Panc1 (cell line): Measurements from ENCODE around the gene PRKCB.

ENCODE experiments used
- SIN3A ChIP-seq: IDR thresholded peaks from 2 replicates; pipeline ENCODE4 v1.6.1; 2012; ENCODE audit warnings: low read depth, mild to moderate bottlenecking, low read length, moderate library complexity, borderline replicate concordance; ENCODE audit not compliant: insufficient read depth
- TF ChIP-seq, protein P1 (sequence below): fragments of 450-650 bp; IDR thresholded peaks from 2 replicates; pipeline ENCODE4 v1.5.1; 2017; ENCODE audit warnings: mild to moderate bottlenecking
- TF ChIP-seq, protein P2 (sequence below), 2 experiments: IDR thresholded peaks; 2 replicates each; pipeline ENCODE4 v1.6.1; 2011 to 2012; ENCODE audit warnings: low read depth in 2 of 2, control low read depth in 1 of 2, low read length in 1 of 2, mild to moderate bottlenecking in 1 of 2, moderate library complexity in 1 of 2; ENCODE audit not compliant: insufficient read depth in 1 of 2

DNA sequence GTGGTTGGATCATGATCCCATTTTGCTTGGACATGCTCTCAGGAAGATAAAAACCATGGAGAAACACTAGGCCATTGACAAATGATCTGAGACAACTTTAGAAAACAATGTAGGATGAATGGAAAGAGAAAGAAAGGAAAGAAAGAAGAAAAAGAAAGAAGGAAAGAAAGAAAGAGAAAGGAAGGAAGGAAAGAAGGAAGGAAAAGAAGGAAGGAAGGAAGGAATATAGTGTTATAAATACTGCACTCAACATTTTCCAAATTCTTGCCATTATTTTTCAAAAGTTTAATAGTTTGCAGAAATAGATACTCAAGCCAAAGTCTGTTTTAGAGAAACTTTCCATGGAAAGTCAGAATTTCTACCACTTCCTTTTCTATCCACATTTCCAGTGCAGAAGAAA lies 381.2 kb downstream of the PRKCB start:
- TF ChIP-seq, protein P1, sequence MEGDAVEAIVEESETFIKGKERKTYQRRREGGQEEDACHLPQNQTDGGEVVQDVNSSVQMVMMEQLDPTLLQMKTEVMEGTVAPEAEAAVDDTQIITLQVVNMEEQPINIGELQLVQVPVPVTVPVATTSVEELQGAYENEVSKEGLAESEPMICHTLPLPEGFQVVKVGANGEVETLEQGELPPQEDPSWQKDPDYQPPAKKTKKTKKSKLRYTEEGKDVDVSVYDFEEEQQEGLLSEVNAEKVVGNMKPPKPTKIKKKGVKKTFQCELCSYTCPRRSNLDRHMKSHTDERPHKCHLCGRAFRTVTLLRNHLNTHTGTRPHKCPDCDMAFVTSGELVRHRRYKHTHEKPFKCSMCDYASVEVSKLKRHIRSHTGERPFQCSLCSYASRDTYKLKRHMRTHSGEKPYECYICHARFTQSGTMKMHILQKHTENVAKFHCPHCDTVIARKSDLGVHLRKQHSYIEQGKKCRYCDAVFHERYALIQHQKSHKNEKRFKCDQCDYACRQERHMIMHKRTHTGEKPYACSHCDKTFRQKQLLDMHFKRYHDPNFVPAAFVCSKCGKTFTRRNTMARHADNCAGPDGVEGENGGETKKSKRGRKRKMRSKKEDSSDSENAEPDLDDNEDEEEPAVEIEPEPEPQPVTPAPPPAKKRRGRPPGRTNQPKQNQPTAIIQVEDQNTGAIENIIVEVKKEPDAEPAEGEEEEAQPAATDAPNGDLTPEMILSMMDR, result no peak
- TF ChIP-seq SIN3A, result no peak
- TF ChIP-seq, protein P2, sequence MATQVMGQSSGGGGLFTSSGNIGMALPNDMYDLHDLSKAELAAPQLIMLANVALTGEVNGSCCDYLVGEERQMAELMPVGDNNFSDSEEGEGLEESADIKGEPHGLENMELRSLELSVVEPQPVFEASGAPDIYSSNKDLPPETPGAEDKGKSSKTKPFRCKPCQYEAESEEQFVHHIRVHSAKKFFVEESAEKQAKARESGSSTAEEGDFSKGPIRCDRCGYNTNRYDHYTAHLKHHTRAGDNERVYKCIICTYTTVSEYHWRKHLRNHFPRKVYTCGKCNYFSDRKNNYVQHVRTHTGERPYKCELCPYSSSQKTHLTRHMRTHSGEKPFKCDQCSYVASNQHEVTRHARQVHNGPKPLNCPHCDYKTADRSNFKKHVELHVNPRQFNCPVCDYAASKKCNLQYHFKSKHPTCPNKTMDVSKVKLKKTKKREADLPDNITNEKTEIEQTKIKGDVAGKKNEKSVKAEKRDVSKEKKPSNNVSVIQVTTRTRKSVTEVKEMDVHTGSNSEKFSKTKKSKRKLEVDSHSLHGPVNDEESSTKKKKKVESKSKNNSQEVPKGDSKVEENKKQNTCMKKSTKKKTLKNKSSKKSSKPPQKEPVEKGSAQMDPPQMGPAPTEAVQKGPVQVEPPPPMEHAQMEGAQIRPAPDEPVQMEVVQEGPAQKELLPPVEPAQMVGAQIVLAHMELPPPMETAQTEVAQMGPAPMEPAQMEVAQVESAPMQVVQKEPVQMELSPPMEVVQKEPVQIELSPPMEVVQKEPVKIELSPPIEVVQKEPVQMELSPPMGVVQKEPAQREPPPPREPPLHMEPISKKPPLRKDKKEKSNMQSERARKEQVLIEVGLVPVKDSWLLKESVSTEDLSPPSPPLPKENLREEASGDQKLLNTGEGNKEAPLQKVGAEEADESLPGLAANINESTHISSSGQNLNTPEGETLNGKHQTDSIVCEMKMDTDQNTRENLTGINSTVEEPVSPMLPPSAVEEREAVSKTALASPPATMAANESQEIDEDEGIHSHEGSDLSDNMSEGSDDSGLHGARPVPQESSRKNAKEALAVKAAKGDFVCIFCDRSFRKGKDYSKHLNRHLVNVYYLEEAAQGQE (IDR thresholded peaks at IDR 0.05; ENCODE audit: insufficient read depth in 1 of 2, low read depth in 2 of 2, low read length in 1 of 2), result no peak
